GM10266 (cell line): Measurements from ENCODE around the gene GALNT6.

Experiments
- DNase-seq: peaks from one replicate; pipeline ENCODE4 v3.0.0; 2012; ENCODE audit errors: extremely low spot score
- CTCF ChIP-seq: IDR thresholded peaks from 2 replicates; pipeline ENCODE4 v1.5.1; 2012; ENCODE audit warnings: mild to moderate bottlenecking, low read depth; ENCODE audit not compliant: control insufficient read depth, insufficient read depth; ENCODE audit errors: missing control alignments

The GALNT6 gene, protein sequence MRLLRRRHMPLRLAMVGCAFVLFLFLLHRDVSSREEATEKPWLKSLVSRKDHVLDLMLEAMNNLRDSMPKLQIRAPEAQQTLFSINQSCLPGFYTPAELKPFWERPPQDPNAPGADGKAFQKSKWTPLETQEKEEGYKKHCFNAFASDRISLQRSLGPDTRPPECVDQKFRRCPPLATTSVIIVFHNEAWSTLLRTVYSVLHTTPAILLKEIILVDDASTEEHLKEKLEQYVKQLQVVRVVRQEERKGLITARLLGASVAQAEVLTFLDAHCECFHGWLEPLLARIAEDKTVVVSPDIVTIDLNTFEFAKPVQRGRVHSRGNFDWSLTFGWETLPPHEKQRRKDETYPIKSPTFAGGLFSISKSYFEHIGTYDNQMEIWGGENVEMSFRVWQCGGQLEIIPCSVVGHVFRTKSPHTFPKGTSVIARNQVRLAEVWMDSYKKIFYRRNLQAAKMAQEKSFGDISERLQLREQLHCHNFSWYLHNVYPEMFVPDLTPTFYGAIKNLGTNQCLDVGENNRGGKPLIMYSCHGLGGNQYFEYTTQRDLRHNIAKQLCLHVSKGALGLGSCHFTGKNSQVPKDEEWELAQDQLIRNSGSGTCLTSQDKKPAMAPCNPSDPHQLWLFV

GRCh38 chr12:51391283-51392123 lies at the start of gene GALNT6:
GALNT6 (minus strand) TSS chr12:51391406; CDS start chr12:51379781, 11,625 bp downstream.
- peak; percentile 84 for DNase-seq
- no peak for TF ChIP-seq CTCF

- DNase-seq: no peak
Measured at GRCh38 chr12:51439330-51439729, 48.1 kb upstream of the GALNT6 start.

DNA sequence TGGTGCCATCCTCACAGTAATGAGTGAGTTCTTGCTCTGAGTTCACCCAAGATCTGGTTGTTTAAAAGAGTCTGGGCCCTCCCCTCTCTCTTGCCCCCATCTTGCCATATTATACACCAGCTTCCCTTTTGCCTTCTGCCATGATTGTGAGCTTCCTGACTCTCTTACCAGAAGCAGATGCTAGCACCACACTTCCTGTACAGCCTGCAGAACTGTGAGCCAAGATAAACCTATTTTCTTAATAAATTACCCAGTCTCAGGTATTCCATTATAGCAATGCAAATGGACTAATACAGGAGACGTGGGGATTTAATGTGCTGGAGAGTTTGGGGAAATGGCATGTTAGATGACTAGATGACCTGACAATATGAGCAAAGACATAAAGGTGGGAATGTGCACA lies 46.2 kb upstream of the GALNT6 start:
- no peak for DNase-seq
- no peak for TF ChIP-seq CTCF

More at GRCh38 chr12:51439330-51439729, 48.1 kb upstream of the GALNT6 start:
- no peak for TF ChIP-seq CTCF

DNA sequence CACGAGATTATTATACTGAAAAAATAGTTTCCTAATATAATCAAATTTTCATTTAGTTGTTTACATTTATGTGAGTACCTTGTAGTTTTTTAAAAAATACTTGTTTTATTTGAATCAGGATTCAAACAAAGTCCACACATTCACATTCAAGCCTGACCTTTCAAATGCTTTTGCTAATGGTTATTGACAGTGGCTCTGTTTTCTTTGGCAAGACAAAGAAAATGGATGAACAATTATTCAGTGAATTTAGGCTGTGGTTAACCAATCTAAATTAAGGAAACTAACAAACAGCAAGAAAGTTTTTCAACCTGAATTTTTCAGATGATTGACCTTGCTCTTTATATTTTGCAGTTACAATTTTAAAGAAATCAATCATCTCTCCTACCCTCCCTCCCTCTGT lies 43.1 kb upstream of the GALNT6 start:
- no peak for DNase-seq
- TF ChIP-seq CTCF: no peak

DNA sequence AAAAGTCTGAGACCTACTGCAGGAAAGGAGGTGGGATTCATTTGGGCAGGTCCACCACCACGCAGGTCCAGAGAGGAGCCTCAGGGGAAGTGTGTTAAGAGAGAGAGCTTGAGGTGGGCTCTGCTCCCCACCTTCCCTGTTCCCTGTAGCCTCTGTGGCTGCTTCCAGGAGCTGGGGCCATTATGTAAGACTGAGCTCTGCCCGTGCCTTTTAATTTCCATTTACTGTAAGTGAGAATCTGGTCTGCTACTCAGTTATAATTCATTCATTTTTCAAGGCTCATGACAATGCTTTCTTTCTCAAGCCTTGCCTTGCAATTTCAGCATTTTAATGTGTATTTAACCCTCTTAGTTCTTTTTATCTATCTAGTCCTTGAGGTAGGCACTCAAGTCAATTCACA lies 41.7 kb upstream of the GALNT6 start:
- DNase-seq: no peak
- no peak for TF ChIP-seq CTCF

DNA sequence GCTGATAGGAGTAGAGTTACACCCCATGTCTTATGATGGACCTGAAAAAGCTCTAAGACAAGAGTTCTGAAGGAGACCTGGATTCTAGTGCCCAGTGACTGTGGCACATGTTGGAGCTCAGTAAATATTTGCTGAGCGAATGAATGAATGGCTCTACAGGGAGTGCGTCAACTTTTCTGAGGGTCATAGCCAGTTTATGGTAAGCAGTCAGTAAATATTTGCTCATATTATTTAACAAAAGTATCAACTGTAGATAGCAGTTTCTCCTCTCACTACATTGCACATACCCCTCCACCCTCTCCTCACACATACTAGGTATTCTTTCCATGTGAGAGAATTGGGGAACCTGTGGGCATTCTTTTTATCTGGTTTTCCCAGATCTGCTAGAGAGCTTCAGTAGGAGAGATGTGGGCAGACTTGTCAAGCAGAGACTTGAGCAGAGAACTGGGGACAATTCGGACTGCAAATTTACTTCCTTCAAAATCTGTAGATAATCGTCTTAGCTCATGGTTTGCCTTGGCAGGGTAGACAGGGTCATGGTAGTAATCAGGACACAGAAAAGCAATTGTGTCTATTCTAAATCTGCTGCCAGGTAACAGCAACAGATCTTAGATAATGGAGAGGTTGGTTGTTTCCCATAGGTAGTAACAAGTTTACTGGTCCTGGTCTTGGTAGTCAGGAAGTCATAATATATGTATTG lies 39.1 kb upstream of the GALNT6 start:
- no peak for DNase-seq
- TF ChIP-seq CTCF: no peak
